ENCODE results near the gene ACER1. TPM values are rescaled to one million over a fixed set of nuclear protein-coding genes. Genes with fewer than 3 reads are reported as not detected.
"Not testable (repeated sequence)": the region's sequence is repeated elsewhere in the genome, so short reads cannot be mapped to it uniquely, and the experiment has no call there.

Gene ACER1
- total RNA-seq, 4 donors from 2014 or later, result 56.9 to 135 (median 86.2) TPM

- H3K4me3 ChIP-seq (ENCODE audit: low read depth, poor library complexity, severe bottlenecking), result no peak overlapping the region
- TF ChIP-seq POLR2A (IDR thresholded peaks at IDR 0.05), result no peak
- TF ChIP-seq, protein P1, sequence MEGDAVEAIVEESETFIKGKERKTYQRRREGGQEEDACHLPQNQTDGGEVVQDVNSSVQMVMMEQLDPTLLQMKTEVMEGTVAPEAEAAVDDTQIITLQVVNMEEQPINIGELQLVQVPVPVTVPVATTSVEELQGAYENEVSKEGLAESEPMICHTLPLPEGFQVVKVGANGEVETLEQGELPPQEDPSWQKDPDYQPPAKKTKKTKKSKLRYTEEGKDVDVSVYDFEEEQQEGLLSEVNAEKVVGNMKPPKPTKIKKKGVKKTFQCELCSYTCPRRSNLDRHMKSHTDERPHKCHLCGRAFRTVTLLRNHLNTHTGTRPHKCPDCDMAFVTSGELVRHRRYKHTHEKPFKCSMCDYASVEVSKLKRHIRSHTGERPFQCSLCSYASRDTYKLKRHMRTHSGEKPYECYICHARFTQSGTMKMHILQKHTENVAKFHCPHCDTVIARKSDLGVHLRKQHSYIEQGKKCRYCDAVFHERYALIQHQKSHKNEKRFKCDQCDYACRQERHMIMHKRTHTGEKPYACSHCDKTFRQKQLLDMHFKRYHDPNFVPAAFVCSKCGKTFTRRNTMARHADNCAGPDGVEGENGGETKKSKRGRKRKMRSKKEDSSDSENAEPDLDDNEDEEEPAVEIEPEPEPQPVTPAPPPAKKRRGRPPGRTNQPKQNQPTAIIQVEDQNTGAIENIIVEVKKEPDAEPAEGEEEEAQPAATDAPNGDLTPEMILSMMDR (IDR thresholded peaks at IDR 0.05), result no peak
- no peak for DNase-seq (ENCODE audit: low spot score in 2 of 2)
- intact Hi-C loops (cut with DNase I; ENCODE audit: low total_unique reads), result no loop called here
- 85% methylated on average over 5 of the region's 5 CpGs for WGBS, 2 donors
These were observed 26.3 kb upstream of the ACER1 start for GRCh38 chr19:6359568-6360341.

DNA sequence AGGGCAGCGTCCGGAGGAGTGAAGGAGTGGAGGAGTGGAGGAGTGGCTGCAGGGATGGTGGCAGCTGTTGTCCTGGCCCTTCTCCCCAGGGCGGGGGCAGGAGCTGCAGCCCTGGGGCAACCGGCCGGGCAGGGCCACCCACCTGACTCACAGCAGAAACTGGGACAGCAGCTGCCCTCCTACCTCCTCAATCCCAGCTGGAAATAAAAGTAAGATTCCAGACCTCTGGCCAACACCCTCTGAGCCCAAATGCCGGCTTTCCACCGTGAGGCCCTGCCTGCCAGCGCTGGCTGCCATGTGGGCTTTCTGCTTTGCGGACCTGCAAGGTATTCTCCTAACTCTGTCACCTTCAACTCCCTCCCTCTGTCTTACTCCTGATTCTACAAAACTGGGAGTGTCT lies 24.6 kb upstream of the ACER1 start:
- no peak for DNase-seq (ENCODE audit: low spot score in 2 of 2)
- intact Hi-C loops (cut with DNase I; ENCODE audit: low total_unique reads), result no loop called here
- WGBS, 2 donors, result 35 to 44% methylated on average over 9 of the region's 9 CpGs
- TF ChIP-seq, protein P1 (IDR thresholded peaks at IDR 0.05), result no peak
- no peak for TF ChIP-seq POLR2A (IDR thresholded peaks at IDR 0.05)
- H3K4me3 ChIP-seq (ENCODE audit: low read depth, poor library complexity, severe bottlenecking), result no peak overlapping the region

- WGBS, 2 donors, result 80 to 83% methylated on average over 14 of the region's 14 CpGs
- intact Hi-C loops (cut with DNase I; ENCODE audit: low total_unique reads), result no loop called here
- DNase-seq (ENCODE audit: low spot score in 2 of 2), result no peak
- H3K4me3 ChIP-seq (ENCODE audit: low read depth, poor library complexity, severe bottlenecking), result no peak overlapping the region
- TF ChIP-seq POLR2A (IDR thresholded peaks at IDR 0.05), result no peak
- TF ChIP-seq, protein P1 (IDR thresholded peaks at IDR 0.05), result no peak
These were observed 23.8 kb upstream of the ACER1 start for GRCh38 chr19:6357174-6357573.

- 90 to 94% methylated on average over 23 to 25 of the region's 46 CpGs for WGBS, 2 donors
- intact Hi-C loops (cut with DNase I; ENCODE audit: low total_unique reads); H3K4me3 ChIP-seq (ENCODE audit: low read depth, poor library complexity, severe bottlenecking); DNase-seq (ENCODE audit: low spot score in 2 of 2): not testable (repeated sequence)
These were observed 22.1 kb upstream of the ACER1 start for GRCh38 chr19:6355321-6356040.

DNA sequence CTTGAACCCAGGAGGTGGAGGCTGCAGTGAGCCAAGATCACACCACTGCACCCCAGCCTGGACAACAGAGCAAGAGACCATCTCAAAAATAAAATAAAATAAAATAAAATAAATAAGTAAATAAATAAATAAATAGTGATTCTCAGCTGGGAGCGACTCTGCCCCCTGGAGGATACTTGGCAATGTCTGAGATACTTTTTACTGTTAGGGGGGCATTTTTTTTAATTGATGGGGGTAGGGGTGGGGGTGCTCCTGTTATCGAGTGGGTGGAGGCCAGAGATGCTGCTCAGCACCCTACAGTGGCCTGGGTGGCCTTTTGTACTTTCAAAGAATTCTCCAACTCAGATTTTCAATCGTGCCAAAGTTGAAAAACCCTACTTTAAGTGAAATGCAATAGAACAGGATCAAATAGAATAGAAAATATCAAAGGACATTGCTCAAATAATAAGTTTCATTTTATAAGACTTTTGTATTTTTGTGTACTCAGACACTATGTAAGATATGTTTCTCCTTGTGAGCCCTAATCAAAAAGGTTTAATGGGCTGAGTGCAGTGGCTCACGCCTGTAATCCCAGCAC lies 20.8 kb upstream of the ACER1 start:
- DNase-seq (ENCODE audit: low spot score in 2 of 2), result no peak
- TF ChIP-seq, protein P1 (IDR thresholded peaks at IDR 0.05), result no peak
- TF ChIP-seq POLR2A (IDR thresholded peaks at IDR 0.05), result no peak
- 58 to 59% methylated on average over 4 of the region's 4 CpGs for WGBS, 2 donors
- intact Hi-C loops (cut with DNase I; ENCODE audit: low total_unique reads), result no loop called here
- no peak overlapping the region for H3K4me3 ChIP-seq (ENCODE audit: low read depth, poor library complexity, severe bottlenecking)

All from lower leg skin (tissue), 4 donors.